Nephron progenitor cell (in vitro differentiated cells): ENCODE data around the gene SMIM43.
"Not testable (repeated sequence)": the region's sequence is repeated elsewhere in the genome, so short reads cannot be mapped to it uniquely, and the experiment has no call there.

ENCODE experiments used
- DNase-seq: peaks from one replicate; pipeline ENCODE4 v3.0.0; 2021
- H3K27ac Mint-ChIP-seq: 2 replicates; pipeline ENCODE4 v1.8.0; 2021; ENCODE audit warnings: mild to moderate bottlenecking, moderate library complexity, mixed read lengths
- H3K27me3 Mint-ChIP-seq: 2 replicates; pipeline ENCODE4 v1.8.0; 2021; ENCODE audit warnings: mild to moderate bottlenecking, low read depth, mixed read lengths; ENCODE audit not compliant: poor library complexity
- H3K36me3 Mint-ChIP-seq: 2 replicates; pipeline ENCODE4 v1.8.0; 2021; ENCODE audit warnings: low read depth, mixed read lengths
- H3K4me1 Mint-ChIP-seq: 2 replicates; pipeline ENCODE4 v1.8.0; 2021; ENCODE audit warnings: mixed read lengths
- H3K4me3 Mint-ChIP-seq: 2 replicates; pipeline ENCODE4 v1.8.0; 2021; ENCODE audit warnings: mild to moderate bottlenecking, moderate library complexity, mixed read lengths
- H3K9me3 Mint-ChIP-seq: 2 replicates; pipeline ENCODE4 v1.8.0; 2021; ENCODE audit warnings: mild to moderate bottlenecking, moderate library complexity, mixed read lengths
- TF ChIP-seq, protein P1 (sequence below): fragments of 200-600 bp; sonication (generic); IDR thresholded peaks from 2 replicates; pipeline ENCODE4 v1.5.0; 2021; ENCODE audit warnings: antibody characterized with exemption

The SMIM43 gene

DNA sequence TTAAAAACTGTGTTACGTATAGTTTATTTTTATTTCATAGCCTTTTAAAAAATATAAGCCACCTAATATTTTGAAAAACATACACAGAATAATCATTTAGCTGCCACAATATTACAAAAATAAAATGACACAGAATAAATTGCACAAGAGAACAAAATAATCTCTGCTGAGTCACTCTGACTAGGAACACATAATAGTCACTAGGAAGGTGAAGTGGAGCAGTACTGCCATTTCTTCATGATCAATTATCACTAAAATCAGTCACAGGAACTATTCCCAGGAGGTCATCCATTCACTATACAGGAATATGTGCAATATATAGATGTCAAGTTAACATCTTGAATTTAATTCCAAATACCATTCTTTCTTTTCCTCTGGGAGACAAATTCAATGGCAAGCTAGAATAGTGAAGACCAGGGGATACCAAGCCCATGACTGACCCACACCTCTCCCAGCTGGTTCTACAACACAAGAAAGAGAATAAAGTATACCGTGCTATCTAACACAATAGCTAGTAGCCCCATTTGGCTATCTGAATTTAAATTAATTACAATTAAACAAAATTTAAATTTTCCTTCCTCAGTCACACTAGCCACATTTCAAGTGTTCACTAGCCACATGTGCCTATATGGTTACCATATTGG lies 5.9 kb downstream of the SMIM43 start:
- peaks cover 46% of the 10 kb centered on the region for H3K27me3 Mint-ChIP-seq
- DNase-seq, result no peak
- H3K27ac Mint-ChIP-seq, result no peak overlapping the region
- H3K4me1 Mint-ChIP-seq, result peaks cover 3% of the 10 kb centered on the region
- no peaks in the 10 kb centered on the region for H3K9me3 Mint-ChIP-seq
- TF ChIP-seq, protein P1, sequence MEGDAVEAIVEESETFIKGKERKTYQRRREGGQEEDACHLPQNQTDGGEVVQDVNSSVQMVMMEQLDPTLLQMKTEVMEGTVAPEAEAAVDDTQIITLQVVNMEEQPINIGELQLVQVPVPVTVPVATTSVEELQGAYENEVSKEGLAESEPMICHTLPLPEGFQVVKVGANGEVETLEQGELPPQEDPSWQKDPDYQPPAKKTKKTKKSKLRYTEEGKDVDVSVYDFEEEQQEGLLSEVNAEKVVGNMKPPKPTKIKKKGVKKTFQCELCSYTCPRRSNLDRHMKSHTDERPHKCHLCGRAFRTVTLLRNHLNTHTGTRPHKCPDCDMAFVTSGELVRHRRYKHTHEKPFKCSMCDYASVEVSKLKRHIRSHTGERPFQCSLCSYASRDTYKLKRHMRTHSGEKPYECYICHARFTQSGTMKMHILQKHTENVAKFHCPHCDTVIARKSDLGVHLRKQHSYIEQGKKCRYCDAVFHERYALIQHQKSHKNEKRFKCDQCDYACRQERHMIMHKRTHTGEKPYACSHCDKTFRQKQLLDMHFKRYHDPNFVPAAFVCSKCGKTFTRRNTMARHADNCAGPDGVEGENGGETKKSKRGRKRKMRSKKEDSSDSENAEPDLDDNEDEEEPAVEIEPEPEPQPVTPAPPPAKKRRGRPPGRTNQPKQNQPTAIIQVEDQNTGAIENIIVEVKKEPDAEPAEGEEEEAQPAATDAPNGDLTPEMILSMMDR, result no peak
- H3K4me3 Mint-ChIP-seq, result no peak overlapping the region
- no peaks in the 10 kb centered on the region for H3K36me3 Mint-ChIP-seq

GRCh38 chr4:121752142-121752541 lies 12.8 kb downstream of the SMIM43 start:
- H3K4me3 Mint-ChIP-seq, H3K9me3 Mint-ChIP-seq, DNase-seq, H3K27me3 Mint-ChIP-seq, H3K36me3 Mint-ChIP-seq, H3K27ac Mint-ChIP-seq, H3K4me1 Mint-ChIP-seq: not testable (repeated sequence)

DNA sequence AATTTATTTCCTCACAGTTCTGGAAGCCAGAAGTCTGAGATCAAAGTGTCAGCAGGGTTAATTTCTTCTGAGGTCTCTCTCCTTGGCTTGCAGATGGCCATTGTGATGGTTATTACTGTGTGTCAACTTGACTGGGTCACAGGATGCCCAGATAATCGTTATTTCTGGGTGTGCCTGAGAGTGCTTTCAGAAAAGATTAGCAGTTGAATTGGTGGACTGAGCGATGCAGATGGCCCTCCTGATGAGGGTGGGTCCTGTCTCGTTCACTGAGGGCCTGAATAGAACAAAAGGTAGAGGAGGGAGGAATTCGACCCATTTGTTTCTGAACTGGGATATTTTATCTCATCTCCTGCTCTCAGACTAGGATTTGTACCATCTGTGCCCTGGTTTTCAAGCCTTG lies 15.7 kb downstream of the SMIM43 start:
- H3K9me3 Mint-ChIP-seq, result no peaks in the 10 kb centered on the region

DNA sequence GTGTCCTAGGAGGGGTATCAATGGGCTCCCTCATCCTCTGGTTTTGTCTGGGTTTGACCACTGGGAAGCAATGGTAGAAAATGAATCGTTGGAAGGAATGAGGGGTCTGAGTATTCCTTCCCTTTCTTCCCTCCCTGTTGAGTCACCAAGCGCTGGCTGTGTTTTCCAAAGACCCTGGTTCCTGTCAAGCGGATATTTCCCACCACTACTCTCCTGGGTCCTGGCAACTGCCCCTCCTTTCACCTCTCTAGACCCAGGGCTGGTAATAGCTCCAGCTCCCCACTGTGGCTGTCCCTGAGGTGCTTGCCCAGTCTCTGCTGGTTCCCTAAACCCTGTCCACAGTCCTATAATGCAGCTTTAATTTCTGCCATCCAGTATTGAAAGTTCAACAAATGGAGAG lies 22.2 kb downstream of the SMIM43 start:
- DNase-seq, result no peak
- Mint-ChIP-seq H3K4me1 (no peaks in the 10 kb centered on the region), H3K36me3 (no peaks in the 10 kb centered on the region), H3K9me3 (no peaks in the 10 kb centered on the region), H3K27ac (no peak overlapping the region), H3K27me3 (no peaks in the 10 kb centered on the region), H3K4me3 (no peak overlapping the region)
- TF ChIP-seq, protein P1, result no peak

More for the DNA sequence above, 15.7 kb downstream of the SMIM43 start:
- H3K4me3 Mint-ChIP-seq, result no peak overlapping the region
- H3K27me3 Mint-ChIP-seq, result no peaks in the 10 kb centered on the region
- H3K36me3 Mint-ChIP-seq, result no peaks in the 10 kb centered on the region
- H3K4me1 Mint-ChIP-seq, result no peaks in the 10 kb centered on the region
- TF ChIP-seq, protein P1, result no peak
- DNase-seq, result no peak
- H3K27ac Mint-ChIP-seq, result no peak overlapping the region

DNA sequence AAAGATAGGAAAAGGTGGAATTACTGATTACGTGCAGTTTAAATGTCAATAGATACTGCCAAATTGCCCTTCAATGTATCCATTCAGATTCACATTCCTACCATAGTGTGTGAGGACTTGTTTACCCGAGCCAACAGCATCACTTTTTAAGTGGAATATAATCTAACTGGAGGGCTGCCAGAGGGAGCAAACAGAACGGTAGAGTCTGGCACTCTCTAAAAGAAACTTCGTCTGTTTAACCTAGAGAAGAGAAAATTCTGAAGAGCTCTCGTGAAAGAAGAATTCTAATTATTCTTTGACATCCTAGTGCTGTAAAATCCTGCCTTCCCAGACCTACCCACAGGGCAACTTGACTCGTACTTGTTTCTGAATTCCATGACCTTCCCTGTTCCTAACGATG lies 23.2 kb downstream of the SMIM43 start:
- Mint-ChIP-seq H3K9me3 (no peaks in the 10 kb centered on the region), H3K27ac (no peak overlapping the region), H3K4me3 (no peak overlapping the region), H3K4me1 (no peaks in the 10 kb centered on the region), H3K27me3 (no peaks in the 10 kb centered on the region), H3K36me3 (no peaks in the 10 kb centered on the region)
- no peak for DNase-seq
- TF ChIP-seq, protein P1, result no peak

- Mint-ChIP-seq H3K4me1 (no peaks in the 10 kb centered on the region), H3K27ac (no peak overlapping the region), H3K36me3 (no peaks in the 10 kb centered on the region), H3K9me3 (no peaks in the 10 kb centered on the region), H3K27me3 (no peaks in the 10 kb centered on the region), H3K4me3 (no peak overlapping the region)
- no peak for DNase-seq
- TF ChIP-seq, protein P1, result no peak
Measured at GRCh38 chr4:121740796-121741409, 24.1 kb downstream of the SMIM43 start.
